ENCODE data around the gene XBP1.

DNA sequence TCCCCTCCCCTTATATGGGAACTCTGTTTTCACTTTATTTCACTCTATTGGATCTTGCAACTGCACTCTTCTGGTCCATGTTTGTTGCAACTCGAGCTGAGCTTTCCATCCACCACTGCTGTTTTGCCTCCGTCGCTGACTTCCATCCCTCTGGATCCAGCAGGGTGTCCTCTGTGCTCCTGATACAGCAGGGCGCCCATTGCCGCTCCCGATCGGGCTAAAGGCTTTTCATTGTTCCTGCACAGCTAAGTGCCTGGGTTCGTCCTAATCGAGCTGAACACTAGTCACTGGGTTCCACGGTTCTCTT, 39.0 kb downstream of the XBP1 start:
- TF ChIP-seq, protein P1, sequence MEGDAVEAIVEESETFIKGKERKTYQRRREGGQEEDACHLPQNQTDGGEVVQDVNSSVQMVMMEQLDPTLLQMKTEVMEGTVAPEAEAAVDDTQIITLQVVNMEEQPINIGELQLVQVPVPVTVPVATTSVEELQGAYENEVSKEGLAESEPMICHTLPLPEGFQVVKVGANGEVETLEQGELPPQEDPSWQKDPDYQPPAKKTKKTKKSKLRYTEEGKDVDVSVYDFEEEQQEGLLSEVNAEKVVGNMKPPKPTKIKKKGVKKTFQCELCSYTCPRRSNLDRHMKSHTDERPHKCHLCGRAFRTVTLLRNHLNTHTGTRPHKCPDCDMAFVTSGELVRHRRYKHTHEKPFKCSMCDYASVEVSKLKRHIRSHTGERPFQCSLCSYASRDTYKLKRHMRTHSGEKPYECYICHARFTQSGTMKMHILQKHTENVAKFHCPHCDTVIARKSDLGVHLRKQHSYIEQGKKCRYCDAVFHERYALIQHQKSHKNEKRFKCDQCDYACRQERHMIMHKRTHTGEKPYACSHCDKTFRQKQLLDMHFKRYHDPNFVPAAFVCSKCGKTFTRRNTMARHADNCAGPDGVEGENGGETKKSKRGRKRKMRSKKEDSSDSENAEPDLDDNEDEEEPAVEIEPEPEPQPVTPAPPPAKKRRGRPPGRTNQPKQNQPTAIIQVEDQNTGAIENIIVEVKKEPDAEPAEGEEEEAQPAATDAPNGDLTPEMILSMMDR (conservative IDR thresholded peaks at IDR 0.05; ENCODE audit: low read depth in 2 of 2): no peak
- TF ChIP-seq POLR2AphosphoS5 (IDR thresholded peaks at IDR 0.05; ENCODE audit: low read depth) (no peak), EZH2 (IDR thresholded peaks at IDR 0.05; ENCODE audit: low read depth, unreplicated experiment) (no peak), EZH2phosphoT487 (IDR thresholded peaks at IDR 0.05; ENCODE audit: unreplicated experiment) (no peak), CREB1 (CRISPR knock-in tag; IDR thresholded peaks at IDR 0.05; ENCODE audit: low read depth) (no peak), ZNF114 (CRISPR knock-in tag; IDR thresholded peaks at IDR 0.05) (no peak)
- TF ChIP-seq, protein P2, sequence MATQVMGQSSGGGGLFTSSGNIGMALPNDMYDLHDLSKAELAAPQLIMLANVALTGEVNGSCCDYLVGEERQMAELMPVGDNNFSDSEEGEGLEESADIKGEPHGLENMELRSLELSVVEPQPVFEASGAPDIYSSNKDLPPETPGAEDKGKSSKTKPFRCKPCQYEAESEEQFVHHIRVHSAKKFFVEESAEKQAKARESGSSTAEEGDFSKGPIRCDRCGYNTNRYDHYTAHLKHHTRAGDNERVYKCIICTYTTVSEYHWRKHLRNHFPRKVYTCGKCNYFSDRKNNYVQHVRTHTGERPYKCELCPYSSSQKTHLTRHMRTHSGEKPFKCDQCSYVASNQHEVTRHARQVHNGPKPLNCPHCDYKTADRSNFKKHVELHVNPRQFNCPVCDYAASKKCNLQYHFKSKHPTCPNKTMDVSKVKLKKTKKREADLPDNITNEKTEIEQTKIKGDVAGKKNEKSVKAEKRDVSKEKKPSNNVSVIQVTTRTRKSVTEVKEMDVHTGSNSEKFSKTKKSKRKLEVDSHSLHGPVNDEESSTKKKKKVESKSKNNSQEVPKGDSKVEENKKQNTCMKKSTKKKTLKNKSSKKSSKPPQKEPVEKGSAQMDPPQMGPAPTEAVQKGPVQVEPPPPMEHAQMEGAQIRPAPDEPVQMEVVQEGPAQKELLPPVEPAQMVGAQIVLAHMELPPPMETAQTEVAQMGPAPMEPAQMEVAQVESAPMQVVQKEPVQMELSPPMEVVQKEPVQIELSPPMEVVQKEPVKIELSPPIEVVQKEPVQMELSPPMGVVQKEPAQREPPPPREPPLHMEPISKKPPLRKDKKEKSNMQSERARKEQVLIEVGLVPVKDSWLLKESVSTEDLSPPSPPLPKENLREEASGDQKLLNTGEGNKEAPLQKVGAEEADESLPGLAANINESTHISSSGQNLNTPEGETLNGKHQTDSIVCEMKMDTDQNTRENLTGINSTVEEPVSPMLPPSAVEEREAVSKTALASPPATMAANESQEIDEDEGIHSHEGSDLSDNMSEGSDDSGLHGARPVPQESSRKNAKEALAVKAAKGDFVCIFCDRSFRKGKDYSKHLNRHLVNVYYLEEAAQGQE (IDR thresholded peaks at IDR 0.05; ENCODE audit: unreplicated experiment): no peak
